IgD-negative memory B cell (primary cell): ENCODE results near the gene LSM12. TPM values are rescaled to one million over a fixed set of nuclear protein-coding genes. Genes with fewer than 3 reads are reported as not detected.
A peak's percentile ranks its signal among the peaks of the same experiment; 100 is the strongest.

ENCODE experiments used
- H3K27ac Mint-ChIP-seq, 3 donors: one replicate each; pipeline ENCODE4 v1.8.0; 2020 to 2022; ENCODE audit warnings: mild to moderate bottlenecking in 3 of 3, mixed read lengths in 3 of 3, moderate library complexity in 1 of 3
- H3K27me3 Mint-ChIP-seq: one replicate; pipeline ENCODE4 v1.8.0; 2021; ENCODE audit warnings: mixed read lengths
- H3K36me3 Mint-ChIP-seq: one replicate; pipeline ENCODE4 v1.8.0; 2020; ENCODE audit warnings: mild to moderate bottlenecking, mixed read lengths
- H3K4me1 Mint-ChIP-seq, 3 donors: one replicate each; pipeline ENCODE4 v1.8.0; 2020 to 2022; ENCODE audit warnings: mixed read lengths in 3 of 3, mild to moderate bottlenecking in 1 of 3
- H3K4me3 Mint-ChIP-seq, 4 donors: one replicate each; pipeline ENCODE4 v1.8.0; 2020 to 2022; ENCODE audit warnings: mild to moderate bottlenecking in 4 of 4, mixed read lengths in 4 of 4, moderate library complexity in 3 of 4
- H3K9me3 Mint-ChIP-seq, 3 donors: one replicate each; pipeline ENCODE4 v1.8.0; 2020 to 2021; ENCODE audit warnings: mixed read lengths in 3 of 3, mild to moderate bottlenecking in 1 of 3
- polyA plus RNA-seq: library from polyadenylated mRNA; unstranded; fragments of 300-500 nt; fragmentation: Illumina TruSeq; gene quantifications from one replicate; pipeline ENCODE4 v1.2.3, GENCODE V29; 2021

Gene LSM12
- 73.4 TPM for polyA plus RNA-seq

DNA sequence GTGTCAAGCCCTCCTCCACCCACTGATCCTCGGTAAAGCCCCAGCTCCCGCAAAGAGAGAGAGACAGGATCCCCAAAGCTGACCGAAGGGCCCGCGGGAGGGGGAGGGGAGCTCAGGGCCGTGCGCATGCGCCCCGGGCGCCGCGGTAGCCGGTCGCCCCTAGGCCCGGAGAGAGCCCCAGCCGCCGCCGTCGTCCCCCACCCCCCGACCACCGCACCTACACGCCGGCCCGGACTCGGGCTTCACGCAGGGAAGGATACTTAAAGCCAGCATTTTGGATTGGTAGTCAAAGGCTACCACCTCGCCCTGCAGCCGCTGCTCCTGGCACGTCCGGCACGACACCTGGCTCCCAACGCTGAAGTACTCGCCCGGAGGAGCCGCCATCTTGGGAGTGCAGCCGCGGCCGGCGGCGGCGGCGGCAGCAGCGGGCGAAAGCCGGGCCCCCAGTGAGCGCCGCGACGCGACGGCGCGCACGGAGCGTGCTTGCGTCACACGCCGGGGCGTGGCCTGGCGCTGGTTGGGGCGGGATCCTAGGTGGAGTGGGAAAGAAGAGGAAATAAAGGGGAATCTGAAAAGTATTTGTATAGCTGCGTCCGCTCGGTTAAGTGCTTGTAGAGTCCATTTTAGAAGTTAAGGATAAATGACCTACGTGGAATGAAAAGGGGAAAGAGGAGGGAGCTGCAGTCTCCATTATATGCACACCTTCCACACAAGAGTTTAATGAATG, at the start of gene LSM12:
LSM12 (minus strand) TSS at position 468 of the 727 bp plus-strand sequence; CDS start at position 384, 84 bp downstream.
- Mint-ChIP-seq H3K4me3 (peak within 1 kb of the TSS; percentile 84 to 93 (median 92)), H3K27ac (peak within 1 kb of the TSS; percentile 67 to 96 (median 93)), H3K9me3 (no peaks in the 10 kb centered on the region), H3K4me1 (peaks cover 21 to 37% (median 27%) of the 10 kb centered on the region in 3 donors), H3K27me3 (no peaks in the 10 kb centered on the region), H3K36me3 (no peaks in the 10 kb centered on the region)

DNA sequence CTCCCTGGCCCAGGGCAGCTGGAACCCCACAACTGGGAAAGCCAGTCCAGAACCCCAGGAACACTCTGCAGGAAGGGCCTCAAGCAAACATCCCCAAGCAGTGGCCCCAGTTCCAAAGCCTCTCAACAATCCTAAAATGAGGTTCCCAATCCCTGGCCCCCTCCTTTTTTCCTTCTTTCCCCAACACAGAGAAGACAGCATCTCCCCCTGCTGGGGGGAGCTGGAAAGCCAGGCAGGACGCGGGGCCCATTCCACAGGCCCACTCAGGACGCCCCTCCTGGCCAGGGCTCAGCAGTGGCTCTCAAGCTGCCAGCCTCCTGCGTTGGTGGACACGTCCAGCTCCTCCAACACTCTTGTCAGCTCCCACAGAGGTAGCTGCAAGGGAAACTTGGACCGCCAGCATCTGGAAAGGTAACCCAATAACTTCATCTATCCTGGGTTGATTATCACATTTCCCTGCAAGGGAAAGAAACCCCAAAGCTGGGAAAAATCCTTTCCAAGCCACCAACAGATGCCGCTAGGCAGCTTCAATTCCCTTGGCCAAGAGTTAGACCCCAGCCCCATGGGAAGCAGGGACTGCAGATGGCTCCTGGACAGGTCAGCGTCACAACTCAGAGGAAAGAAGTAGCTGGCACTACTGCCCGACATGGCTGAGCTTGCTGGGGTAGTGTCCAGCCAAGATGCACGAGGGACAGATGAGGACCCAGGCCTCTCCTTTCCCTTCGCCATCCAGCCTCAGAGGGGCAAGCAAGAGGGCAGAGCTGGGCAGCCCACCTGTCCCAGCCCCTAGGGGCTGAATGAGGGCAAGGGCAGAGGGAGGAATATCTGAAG, 49.3 kb upstream of the LSM12 start:
- Mint-ChIP-seq H3K27me3 (no peaks in the 10 kb centered on the region), H3K4me3 (peak overlapping the region in 1 of 4 donors; percentile 7), H3K9me3 (no peaks in the 10 kb centered on the region), H3K4me1 (peaks cover 18 to 41% (median 37%) of the 10 kb centered on the region in 3 donors), H3K36me3 (no peaks in the 10 kb centered on the region), H3K27ac (peak overlapping the region in 1 of 3 donors; percentile 79)

DNA sequence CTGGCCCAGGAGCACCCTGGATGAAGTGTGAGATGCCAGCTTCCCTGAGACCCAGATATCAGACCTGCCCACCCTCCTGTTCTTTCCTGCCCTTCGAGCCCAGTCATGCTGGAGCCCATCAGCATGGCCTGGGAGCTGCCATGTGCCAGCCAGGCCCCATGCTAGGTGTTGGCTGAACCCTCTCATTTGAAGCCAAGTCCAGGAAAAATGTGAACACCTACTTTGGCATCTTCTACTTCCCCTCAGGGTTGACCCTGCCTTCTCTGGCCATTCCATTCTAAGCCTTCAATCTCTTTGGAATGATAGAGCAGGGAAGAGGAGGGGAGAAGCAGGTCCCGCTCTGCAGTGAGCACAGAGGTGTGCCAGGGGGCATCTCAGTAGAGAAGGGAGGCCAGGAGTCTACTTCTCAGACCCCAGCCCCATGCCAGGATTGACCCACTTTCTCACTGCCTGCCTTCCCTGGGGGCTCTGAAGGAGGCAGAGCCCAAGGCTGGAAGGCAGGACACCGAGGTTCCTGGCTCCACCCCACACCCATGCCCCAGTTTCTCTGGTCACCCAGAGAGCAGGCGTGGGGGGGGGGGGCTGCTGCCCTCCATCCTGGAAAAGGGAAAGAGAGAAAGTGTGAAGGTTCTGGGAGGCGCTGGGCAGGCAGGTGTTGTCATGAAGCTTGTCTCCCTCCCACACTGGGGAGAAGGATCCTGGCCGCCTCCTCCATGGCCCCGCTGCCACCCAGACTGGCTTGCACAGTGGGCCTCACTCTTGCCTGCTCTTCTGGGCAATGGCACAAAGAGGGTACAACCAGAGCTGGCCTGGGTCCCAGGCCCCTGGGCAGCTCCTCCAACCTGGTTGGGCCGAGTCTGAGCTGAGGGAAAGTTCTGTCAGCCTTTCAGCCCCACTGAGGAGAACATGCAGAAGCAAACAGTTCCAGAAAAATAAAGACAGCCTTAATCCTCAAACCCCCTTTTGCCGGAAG, 47.7 kb upstream of the LSM12 start:
- Mint-ChIP-seq H3K36me3 (no peaks in the 10 kb centered on the region), H3K4me3 (no peak overlapping the region), H3K27me3 (no peaks in the 10 kb centered on the region), H3K4me1 (peaks cover 9 to 34% (median 31%) of the 10 kb centered on the region in 3 donors), H3K27ac (peak overlapping the region in 1 of 3 donors; percentile 47), H3K9me3 (no peaks in the 10 kb centered on the region)

DNA sequence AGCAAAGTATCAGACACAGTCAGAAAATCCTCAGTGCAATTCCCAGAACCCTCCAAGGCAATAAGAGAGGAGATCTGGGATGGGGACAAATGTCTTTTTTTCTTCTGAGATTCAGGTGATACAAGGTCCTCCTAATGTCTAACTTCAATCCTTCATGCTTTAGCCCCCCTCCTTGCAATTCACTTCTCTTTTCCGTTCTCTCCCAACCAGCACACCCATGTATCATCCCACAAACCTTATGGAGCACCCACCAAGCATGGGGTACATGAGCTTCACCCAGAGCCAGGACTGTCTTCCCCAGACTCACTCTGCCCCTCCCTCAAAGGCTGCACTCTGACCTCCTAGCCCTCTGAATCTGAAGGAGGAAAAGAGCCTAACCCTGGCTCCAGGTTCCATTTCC, 46.9 kb upstream of the LSM12 start:
- peak overlapping the region in 1 of 3 donors; percentile 47 for H3K27ac Mint-ChIP-seq
- H3K4me1 Mint-ChIP-seq: peaks cover 9 to 29% (median 26%) of the 10 kb centered on the region in 3 donors
- no peaks in the 10 kb centered on the region for H3K27me3 Mint-ChIP-seq
- no peaks in the 10 kb centered on the region for H3K36me3 Mint-ChIP-seq
- peak overlapping the region in 2 of 4 donors; percentile 45 to 70 for H3K4me3 Mint-ChIP-seq
- no peaks in the 10 kb centered on the region for H3K9me3 Mint-ChIP-seq

DNA sequence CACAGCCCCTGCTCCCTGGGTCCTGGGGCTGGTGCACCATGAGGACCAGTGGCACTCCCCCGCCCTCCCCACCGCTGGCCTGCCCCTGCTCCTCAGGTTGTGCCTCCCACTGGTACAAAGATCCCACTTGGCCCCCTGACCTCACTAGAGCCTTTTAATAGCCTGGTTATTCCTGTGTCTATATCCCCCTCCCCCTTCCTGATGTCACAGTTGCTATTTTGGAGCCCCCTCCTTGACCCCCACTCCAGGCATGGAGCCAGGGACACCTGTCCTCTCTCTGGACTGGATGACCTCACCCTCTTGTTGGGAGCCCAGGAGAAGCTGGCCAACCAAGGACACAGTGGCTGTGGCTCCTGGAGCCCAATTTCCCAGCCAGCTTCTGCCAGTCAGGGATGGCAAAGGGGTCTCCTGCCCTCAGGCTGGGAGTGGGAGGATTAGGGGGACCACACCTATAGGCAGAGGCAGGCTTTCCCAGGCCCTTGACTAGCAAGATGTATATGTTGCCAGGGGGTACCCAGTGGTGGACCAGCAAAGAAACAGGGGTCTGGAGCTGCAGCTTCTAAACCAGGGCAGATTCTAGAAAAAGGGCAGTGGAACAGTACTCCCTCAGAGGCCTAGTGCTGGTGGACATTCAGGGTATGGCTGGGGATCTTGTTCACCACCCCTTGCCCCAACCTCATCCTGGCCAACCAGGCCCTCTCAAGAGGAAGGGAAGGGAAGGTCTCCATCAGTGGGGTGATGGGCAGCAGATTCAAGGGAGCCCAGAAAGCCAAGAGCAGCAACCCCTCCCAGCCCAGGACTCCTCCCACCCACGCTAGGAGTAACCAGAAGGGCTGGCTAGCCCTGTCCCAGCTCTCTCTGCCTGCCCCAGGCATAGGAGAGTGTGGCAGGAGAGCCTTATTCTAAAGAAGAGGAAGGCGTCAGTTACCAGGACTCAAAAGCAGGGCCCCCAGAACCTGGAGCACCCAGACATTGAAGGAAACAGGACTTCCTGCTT, 46.1 kb upstream of the LSM12 start:
- Mint-ChIP-seq H3K27me3 (no peaks in the 10 kb centered on the region), H3K36me3 (no peaks in the 10 kb centered on the region), H3K4me1 (peaks cover 9 to 26% (median 24%) of the 10 kb centered on the region in 3 donors), H3K9me3 (no peaks in the 10 kb centered on the region), H3K27ac (peak overlapping the region in 1 of 3 donors; percentile 27), H3K4me3 (peak overlapping the region in 1 of 4 donors; percentile 84)

DNA sequence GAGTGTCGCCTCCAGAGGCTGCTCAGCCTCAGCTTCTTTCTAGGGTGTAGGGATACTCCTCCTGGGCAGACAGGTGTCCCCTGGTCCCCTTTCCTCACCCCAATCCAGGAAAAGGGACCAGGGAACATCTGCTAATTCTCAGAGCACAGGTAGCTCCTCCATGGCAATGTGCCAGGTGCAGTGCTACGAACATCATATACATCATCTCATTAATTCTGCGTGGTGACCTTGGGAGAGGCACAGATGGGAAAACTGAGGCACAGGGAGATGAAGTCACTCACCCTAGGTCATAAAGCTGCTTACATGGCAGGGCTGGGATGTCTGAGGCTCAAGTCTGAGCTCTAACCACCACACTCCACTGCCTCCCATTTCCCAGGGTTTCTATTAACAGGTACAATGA, 45.3 kb upstream of the LSM12 start:
- H3K4me1 Mint-ChIP-seq: peaks cover 9 to 25% (median 23%) of the 10 kb centered on the region in 3 donors
- no peaks in the 10 kb centered on the region for H3K9me3 Mint-ChIP-seq
- H3K27me3 Mint-ChIP-seq: no peaks in the 10 kb centered on the region
- no peaks in the 10 kb centered on the region for H3K36me3 Mint-ChIP-seq
- peak overlapping the region in 2 of 4 donors; percentile 84 to 85 for H3K4me3 Mint-ChIP-seq
- peak overlapping the region in 1 of 3 donors; percentile 0 for H3K27ac Mint-ChIP-seq

DNA sequence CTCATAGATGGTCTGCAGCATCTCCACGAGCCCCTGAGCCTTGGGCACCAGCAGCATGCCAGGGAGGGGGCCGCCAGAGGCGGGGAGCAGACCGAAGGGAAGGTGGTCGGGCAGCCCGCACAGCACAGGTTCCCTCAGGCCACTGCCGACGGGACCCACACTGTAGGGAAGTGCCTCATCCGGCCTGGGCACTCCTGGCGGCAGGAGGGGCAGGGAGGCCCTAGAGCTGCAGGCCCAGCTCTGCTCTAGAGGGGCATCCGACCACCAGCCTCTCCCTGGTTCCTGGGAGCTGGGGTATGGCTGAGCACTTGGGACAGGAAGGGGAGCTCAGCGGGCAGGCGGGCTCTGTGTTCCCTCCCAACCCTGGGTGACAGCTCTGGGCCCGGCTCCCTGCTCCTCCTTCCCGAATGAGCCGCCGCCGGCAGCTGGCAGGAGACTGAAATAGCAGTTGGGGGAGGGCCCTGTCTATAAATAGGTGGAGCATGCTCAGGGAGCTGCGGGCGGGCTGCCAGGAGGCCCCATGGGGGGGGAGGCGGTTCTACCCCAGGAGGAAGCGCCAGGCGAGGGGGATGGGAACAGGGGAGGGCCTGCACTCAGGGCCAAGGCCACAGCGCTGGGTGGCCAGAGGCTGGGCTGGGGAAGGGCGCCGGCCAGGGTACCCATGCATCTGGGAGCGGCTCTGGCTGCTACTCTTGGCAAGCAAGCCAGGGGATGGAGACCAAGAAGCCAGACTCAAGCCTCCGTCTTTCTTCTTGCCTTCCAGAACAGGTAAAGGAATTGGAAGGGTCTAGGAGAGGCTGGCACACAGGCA, 44.6 kb upstream of the LSM12 start:
- Mint-ChIP-seq H3K27me3 (no peaks in the 10 kb centered on the region), H3K36me3 (no peaks in the 10 kb centered on the region), H3K9me3 (no peaks in the 10 kb centered on the region), H3K27ac (peak overlapping the region in 1 of 3 donors; percentile 0), H3K4me1 (peaks cover 9 to 23% (median 19%) of the 10 kb centered on the region in 3 donors), H3K4me3 (peak overlapping the region in 3 of 4 donors; percentile 62 to 84 (median 75))

DNA sequence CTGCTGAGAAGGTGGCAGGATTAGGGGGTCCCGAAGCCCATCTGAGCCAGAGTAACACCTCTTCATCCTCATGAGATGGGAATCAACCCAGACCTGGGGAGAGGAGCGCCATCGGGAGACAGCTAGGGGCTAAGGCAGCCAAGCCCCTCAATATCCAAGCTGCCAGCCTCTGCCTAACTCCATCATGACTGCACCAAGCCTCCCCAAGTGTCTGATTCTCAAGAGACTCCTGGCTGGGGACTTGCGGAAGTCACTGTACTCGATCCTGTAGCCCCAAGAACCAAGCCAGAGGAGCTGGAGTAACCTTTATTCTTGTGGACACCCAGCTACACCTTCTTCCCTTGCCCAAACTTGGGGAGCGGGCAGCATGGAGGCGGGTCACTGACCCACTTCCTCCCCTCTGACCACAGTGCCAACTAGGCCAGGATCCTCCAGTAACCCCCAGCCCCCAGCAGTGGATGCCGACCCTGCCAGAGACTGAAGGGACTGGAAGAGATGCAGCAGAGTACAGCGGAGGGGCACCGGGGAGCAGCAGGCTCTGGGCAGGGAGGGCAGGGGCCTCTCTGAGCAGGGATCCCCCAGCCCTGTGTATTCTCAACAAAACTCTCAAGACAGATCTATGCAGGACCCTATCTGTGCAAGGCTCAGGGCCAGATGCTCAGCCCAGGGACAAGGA, 43.7 kb upstream of the LSM12 start:
- Mint-ChIP-seq H3K27me3 (no peaks in the 10 kb centered on the region), H3K4me3 (peak overlapping the region in 2 of 4 donors; percentile 33 to 84), H3K4me1 (peaks cover 5 to 19% (median 19%) of the 10 kb centered on the region in 3 donors), H3K9me3 (no peaks in the 10 kb centered on the region), H3K27ac (no peak overlapping the region), H3K36me3 (no peaks in the 10 kb centered on the region)

DNA sequence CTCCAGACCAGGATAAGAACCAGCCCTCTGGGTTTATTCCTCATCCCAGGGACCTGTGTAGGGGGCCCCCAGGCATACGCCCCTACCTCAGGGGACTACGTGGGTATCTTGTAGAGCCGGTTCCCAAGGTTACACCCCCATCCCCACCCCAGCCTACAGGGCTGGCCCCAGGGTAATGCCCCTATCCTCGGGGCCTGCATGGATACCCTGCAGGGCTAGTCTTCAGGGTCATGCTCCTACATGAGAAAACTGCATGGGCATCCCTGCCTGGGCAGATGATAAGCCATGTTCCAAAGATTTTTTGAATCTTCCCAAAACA, 42.8 kb upstream of the LSM12 start:
- Mint-ChIP-seq H3K4me3 (no peak overlapping the region), H3K27ac (peak overlapping the region in 1 of 3 donors; percentile 13), H3K9me3 (no peaks in the 10 kb centered on the region), H3K36me3 (no peaks in the 10 kb centered on the region), H3K4me1 (peaks cover 5 to 19% (median 16%) of the 10 kb centered on the region in 3 donors), H3K27me3 (no peaks in the 10 kb centered on the region)

DNA sequence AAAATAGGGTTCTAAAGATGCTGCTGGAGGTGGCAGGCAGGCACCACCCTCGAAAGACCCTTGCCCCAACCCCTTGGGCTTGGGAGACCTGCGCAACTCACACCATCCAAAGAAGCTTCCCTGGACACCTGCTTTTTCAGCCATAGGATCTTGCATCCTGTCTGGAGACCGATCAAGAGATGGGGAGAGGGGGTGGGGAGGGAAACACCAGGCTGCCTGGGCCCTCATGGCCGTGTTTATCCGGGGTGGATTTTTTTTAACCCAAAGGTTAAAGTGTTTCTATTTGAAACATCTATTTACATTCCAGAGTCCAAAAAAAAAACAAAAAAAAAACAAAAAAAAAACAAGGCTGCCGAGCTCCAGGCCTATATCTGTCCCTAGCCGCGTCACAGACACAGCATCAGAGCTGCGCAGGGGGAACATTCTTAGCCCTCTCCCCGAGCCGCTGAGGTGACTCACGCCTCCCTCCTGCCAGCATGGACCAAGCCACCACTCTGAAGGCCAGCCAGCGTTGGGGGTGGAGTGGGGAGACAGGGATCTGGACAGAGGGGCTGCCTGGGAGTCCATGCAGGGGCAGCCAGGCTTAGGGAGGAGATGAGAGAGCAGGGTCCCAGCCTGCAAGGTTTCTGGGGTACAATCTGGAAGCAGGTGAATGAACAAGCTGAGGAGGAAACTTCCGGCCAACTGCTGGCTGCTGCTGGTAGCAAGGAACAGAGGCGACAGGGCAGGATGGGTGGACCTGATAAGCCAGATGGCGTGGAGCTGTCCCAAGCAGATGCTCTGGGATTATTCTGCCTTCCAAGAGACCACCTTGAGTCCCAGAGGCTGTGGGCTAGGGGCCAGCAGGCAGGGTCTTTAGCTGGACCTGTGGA, 42.2 kb upstream of the LSM12 start:
- H3K4me1 Mint-ChIP-seq: peaks cover 5 to 16% (median 12%) of the 10 kb centered on the region in 3 donors

DNA sequence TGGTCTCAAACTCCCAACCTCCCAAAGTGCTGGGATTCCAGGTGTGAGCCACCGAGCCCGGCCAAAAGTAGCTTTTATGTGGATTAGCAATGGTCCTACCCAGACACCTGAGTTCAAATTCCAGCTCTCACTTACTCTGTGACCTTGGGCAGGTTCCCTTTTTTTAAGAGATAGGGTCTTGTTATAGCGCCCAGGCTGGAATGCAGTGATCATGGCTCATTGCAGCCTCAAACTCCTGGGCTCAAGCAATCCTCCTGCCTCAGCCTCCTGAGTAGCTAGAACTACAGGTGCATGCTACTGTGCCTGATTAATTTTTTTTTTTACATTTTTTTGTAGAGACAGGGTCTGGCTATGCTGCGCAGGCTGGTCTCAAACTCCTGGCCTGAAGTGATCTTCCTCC, 40.3 kb upstream of the LSM12 start:
- H3K36me3 Mint-ChIP-seq: peaks cover 2% of the 10 kb centered on the region
- no peaks in the 10 kb centered on the region for H3K27me3 Mint-ChIP-seq
- no peaks in the 10 kb centered on the region for H3K9me3 Mint-ChIP-seq
- peaks cover 2 to 11% (median 3%) of the 10 kb centered on the region in 3 donors for H3K4me1 Mint-ChIP-seq
- no peak overlapping the region for H3K27ac Mint-ChIP-seq
- no peak overlapping the region for H3K4me3 Mint-ChIP-seq

More for the DNA sequence above, 42.2 kb upstream of the LSM12 start:
- H3K27me3 Mint-ChIP-seq: no peaks in the 10 kb centered on the region
- no peaks in the 10 kb centered on the region for H3K9me3 Mint-ChIP-seq
- H3K4me3 Mint-ChIP-seq: peak overlapping the region in 1 of 4 donors; percentile 27
- H3K36me3 Mint-ChIP-seq: no peaks in the 10 kb centered on the region
- no peak overlapping the region for H3K27ac Mint-ChIP-seq

DNA sequence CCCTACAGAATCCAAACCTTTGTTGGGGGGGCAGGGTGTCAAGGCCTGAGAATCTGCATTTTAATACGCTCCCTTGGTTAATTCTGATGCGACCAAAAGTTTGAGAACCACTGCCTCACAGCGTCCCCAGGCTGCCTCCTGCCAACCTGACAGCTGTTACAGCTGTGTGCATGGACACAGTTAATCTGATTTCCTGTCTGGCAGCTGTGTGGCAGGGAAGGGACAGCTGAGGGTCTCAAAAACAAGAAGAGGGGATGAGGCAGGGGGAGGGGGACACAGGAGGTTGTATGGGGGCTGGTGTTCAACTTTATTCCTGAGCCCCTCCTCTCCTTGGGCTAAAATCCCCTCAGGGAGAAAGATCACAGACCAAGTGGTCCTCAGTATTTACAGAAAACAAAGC, 39.5 kb upstream of the LSM12 start:
- Mint-ChIP-seq H3K4me1 (peaks cover 0 to 6% (median 1%) of the 10 kb centered on the region in 3 donors), H3K4me3 (peak overlapping the region in 1 of 4 donors; percentile 17)

More for the DNA sequence above, 39.5 kb upstream of the LSM12 start:
- Mint-ChIP-seq H3K36me3 (peaks cover 2% of the 10 kb centered on the region), H3K9me3 (no peaks in the 10 kb centered on the region), H3K27ac (no peak overlapping the region), H3K27me3 (no peaks in the 10 kb centered on the region)
